Thyroid gland (tissue), 4 donors: ENCODE data around the gene AGMO.
"Not testable (repeated sequence)": the region's sequence is repeated elsewhere in the genome, so short reads cannot be mapped to it uniquely, and the experiment has no call there.

ENCODE experiments used
- POLR2A ChIP-seq, 2 donors: fragments of 450-650 bp; IDR thresholded peaks; one replicate each; pipeline ENCODE4 v1.6.1; 2017; ENCODE audit warnings: antibody characterized with exemption in 2 of 2, mild to moderate bottlenecking in 2 of 2, moderate library complexity in 1 of 2
- TF ChIP-seq, protein P1 (sequence below), 6 experiments: fragments of 200-600 bp in 3 of 6; fragments of 450-650 bp in 3 of 6; sonication (generic) in 3 of 6; IDR thresholded peaks; one replicate each; pipeline ENCODE4 v1.5.1; 2016 to 2019; ENCODE audit warnings: antibody characterized with exemption in 6 of 6, mild to moderate bottlenecking in 2 of 6, inconsistent platforms in 1 of 6, moderate library complexity in 1 of 6

DNA sequence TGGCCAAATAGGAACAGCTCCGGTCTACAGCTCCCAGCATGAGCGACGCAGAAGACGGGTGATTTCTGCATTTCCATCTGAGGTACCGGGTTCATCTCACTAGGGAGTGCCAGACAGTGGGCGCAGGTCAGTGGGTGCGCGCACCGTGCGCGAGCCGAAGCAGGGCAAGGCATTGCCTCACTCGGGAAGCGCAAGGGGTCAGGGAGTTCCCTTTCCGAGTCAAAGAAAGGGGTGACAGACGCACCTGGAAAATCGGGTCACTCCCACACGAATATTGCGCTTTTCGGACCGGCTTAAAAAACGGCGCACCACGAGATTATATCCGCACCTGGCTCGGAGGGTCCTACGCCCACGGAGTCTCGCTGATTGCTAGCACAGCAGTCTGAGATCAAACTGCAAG lies 14.5 kb downstream of the AGMO start:
- TF ChIP-seq, protein P1, sequence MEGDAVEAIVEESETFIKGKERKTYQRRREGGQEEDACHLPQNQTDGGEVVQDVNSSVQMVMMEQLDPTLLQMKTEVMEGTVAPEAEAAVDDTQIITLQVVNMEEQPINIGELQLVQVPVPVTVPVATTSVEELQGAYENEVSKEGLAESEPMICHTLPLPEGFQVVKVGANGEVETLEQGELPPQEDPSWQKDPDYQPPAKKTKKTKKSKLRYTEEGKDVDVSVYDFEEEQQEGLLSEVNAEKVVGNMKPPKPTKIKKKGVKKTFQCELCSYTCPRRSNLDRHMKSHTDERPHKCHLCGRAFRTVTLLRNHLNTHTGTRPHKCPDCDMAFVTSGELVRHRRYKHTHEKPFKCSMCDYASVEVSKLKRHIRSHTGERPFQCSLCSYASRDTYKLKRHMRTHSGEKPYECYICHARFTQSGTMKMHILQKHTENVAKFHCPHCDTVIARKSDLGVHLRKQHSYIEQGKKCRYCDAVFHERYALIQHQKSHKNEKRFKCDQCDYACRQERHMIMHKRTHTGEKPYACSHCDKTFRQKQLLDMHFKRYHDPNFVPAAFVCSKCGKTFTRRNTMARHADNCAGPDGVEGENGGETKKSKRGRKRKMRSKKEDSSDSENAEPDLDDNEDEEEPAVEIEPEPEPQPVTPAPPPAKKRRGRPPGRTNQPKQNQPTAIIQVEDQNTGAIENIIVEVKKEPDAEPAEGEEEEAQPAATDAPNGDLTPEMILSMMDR (IDR thresholded peaks at IDR 0.05), result not testable (repeated sequence)
- TF ChIP-seq POLR2A (IDR thresholded peaks at IDR 0.05), result not testable (repeated sequence)
